Fibroblast of lung (primary cell): ENCODE measurements around the gene SRSF7.

Experiments used
- EZH2 ChIP-seq: IDR thresholded peaks from 2 replicates; pipeline ENCODE4 v1.5.1; 2012; ENCODE audit warnings: low read length, control low read depth, mild to moderate bottlenecking; ENCODE audit errors: missing control alignments
- TF ChIP-seq, protein P1 (sequence below), 2 donors: IDR thresholded peaks in 1 of 2; conservative IDR thresholded peaks in 1 of 2; 1 replicate in 1 of 2; 2 replicates in 1 of 2; pipeline ENCODE4 v1.5.1; 2011 to 2012; ENCODE audit warnings: low read length in 2 of 2, control low read depth in 1 of 2, inconsistent platforms in 1 of 2, low read depth in 1 of 2, mild to moderate bottlenecking in 1 of 2

DNA sequence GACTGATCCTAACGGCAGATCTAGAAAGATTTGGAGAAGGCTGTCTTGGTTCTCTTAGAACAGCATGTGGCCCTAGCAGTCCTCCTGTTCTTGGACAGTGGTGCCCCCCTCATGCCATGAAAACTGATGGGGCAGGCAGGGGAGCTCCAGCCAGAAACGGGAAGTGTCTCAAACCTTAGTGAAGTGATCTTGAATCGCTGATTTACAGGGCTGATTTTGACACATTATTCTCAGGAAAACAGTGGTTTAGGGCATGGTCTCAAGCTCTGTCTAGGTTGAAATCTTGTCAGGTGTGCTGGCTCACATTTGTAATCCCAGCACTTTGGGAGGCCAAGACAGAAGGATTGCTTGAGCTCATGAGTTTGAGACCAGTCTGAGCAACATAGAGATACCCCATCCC is 37.8 kb downstream of the SRSF7 start:
- TF ChIP-seq, protein P1, sequence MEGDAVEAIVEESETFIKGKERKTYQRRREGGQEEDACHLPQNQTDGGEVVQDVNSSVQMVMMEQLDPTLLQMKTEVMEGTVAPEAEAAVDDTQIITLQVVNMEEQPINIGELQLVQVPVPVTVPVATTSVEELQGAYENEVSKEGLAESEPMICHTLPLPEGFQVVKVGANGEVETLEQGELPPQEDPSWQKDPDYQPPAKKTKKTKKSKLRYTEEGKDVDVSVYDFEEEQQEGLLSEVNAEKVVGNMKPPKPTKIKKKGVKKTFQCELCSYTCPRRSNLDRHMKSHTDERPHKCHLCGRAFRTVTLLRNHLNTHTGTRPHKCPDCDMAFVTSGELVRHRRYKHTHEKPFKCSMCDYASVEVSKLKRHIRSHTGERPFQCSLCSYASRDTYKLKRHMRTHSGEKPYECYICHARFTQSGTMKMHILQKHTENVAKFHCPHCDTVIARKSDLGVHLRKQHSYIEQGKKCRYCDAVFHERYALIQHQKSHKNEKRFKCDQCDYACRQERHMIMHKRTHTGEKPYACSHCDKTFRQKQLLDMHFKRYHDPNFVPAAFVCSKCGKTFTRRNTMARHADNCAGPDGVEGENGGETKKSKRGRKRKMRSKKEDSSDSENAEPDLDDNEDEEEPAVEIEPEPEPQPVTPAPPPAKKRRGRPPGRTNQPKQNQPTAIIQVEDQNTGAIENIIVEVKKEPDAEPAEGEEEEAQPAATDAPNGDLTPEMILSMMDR (conservative IDR thresholded peaks at IDR 0.05 in 1 of 2, IDR thresholded peaks at IDR 0.05 in 1 of 2; ENCODE audit: low read depth in 1 of 2, low read length in 2 of 2), result no peak
- no peak for TF ChIP-seq EZH2
